ENCODE measurements around the gene COL1A2. TPM values are rescaled to one million over a fixed set of nuclear protein-coding genes. Genes with fewer than 3 reads are reported as not detected.

Gene COL1A2
- total RNA-seq, 1 donor, result 2,828 TPM

DNA sequence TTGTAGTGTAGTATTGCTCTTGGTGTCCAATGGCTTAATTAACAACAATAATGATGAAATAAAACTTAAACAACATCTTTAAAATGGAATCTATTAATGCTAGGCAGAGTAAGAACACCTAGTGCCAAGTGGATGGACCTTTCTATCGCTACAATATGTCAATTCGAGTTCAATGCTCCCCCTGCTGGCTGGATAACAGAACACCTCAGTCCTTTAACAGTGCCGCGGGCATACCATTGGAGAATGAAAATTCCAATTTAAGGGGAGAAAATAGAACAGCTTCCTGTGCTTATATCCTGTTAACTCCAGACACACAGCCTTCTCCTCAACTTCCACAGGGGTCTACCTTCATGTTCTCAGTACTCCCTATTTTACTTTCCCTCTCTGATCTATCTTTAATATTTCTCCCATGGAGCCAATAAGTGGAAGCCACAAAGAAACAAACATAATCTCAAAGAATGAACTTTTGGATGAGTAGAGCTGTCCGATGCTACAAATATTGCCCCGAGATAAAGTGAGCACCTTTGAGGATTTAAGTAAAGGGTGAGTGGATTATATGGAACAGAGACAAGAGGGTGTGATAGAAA, 41.4 kb downstream of the COL1A2 start:
- TF ChIP-seq, protein P1, sequence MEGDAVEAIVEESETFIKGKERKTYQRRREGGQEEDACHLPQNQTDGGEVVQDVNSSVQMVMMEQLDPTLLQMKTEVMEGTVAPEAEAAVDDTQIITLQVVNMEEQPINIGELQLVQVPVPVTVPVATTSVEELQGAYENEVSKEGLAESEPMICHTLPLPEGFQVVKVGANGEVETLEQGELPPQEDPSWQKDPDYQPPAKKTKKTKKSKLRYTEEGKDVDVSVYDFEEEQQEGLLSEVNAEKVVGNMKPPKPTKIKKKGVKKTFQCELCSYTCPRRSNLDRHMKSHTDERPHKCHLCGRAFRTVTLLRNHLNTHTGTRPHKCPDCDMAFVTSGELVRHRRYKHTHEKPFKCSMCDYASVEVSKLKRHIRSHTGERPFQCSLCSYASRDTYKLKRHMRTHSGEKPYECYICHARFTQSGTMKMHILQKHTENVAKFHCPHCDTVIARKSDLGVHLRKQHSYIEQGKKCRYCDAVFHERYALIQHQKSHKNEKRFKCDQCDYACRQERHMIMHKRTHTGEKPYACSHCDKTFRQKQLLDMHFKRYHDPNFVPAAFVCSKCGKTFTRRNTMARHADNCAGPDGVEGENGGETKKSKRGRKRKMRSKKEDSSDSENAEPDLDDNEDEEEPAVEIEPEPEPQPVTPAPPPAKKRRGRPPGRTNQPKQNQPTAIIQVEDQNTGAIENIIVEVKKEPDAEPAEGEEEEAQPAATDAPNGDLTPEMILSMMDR (IDR thresholded peaks at IDR 0.05; ENCODE audit: insufficient read depth, low read depth, low read length), result peak; percentile 82
- peak; percentile 76 for DNase-seq (ENCODE audit: low read depth)
- H3K4me3 ChIP-seq (ENCODE audit: low read depth, low read length), result no peak overlapping the region

DNA sequence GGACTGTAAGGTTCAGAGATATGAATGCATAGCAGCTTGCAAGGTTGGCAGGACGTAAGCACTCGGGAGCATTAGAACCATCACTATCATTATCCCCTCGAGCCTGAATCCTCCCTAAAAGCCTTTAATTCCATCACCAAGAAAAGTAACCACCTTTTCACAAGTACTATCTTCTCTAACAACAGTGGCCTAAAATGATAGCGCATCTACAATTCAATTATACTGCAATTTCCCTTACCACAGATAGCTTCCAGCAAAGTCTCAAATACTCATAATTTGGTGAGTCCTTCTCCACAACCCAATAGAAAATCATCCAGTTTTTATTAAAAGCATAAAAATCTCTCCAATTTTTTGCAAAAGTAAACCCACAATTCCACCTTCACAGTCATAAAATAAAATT, 42.0 kb downstream of the COL1A2 start:
- no peak for DNase-seq (ENCODE audit: low read depth)
- H3K4me3 ChIP-seq (ENCODE audit: low read depth, low read length), result no peak overlapping the region
- TF ChIP-seq, protein P1 (IDR thresholded peaks at IDR 0.05; ENCODE audit: insufficient read depth, low read depth, low read length), result no peak

DNA sequence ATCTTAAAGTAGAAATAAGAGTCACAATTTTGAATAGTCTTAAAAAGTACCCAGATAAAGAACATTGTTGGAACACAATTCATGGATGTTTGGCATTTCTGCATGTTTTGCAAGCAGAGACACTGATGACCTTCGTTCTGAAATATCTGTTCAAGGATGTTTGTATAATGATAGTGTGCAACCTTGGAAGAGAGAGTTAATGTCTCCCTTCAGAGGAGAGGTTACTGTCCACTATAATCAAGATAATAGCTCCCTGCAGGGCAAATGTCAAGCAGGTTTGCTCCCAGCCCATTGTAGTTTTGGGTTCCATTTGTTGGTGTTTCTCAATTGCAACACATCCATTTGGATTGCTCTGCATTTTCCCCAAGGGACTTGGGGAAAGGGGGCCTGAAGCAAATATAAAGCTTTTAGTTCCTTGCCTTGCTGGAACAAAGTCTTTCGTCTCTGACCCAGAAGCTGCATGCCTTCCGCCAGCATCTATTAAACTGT, 45.2 kb downstream of the COL1A2 start:
- no peak for DNase-seq (ENCODE audit: low read depth)
- TF ChIP-seq, protein P1 (IDR thresholded peaks at IDR 0.05; ENCODE audit: insufficient read depth, low read depth, low read length), result no peak
- no peak overlapping the region for H3K4me3 ChIP-seq (ENCODE audit: low read depth, low read length)

DNA sequence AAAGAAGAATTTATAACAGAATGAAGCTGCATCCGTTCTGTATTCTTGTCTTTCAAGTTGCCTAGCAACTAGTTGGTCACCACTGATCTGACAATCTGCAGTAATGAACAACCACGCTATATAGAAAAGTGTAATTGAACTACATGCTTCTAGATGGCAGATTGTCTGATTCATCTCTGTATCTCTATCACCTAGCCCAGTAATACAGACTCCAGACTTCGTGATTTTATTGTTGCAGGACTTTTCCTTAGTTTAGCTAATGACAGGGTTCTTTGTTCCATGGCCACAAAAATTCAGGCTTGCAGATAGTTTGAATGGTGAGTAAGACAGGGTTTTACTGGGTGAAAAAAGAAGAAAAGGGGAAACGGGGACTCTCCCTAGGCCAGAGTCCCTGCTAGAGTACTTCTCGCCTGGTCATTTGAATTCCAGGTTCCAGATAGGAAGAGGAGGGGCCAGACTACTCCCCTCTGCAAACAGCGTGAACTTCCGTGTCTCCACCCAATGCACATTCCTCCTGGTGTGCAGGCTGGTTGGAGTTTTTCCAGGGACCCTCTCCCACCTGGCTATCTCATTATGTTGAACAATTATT, 45.9 kb downstream of the COL1A2 start:
- no peak overlapping the region for H3K4me3 ChIP-seq (ENCODE audit: low read depth, low read length)
- TF ChIP-seq, protein P1 (IDR thresholded peaks at IDR 0.05; ENCODE audit: insufficient read depth, low read depth, low read length), result no peak
- DNase-seq (ENCODE audit: low read depth), result no peak

DNA sequence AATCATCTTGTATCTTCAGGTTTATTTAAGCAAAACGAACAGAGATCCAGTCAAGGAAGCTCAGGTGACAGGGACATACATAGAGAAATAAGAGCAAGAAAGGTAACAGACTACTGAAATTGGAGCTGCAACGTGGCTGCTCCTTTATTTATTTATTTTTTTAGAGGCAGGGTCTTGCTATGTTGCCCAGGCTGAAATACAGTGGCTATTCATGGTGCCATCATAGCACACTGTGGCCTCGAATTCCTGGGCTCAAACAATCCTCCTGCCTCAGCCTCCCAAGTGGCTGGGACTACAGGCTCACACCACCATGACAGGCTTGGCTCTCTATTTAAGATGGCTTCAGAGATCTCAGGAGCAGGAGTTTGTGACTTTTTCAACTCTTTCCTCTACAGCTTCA, 46.4 kb downstream of the COL1A2 start:
- TF ChIP-seq, protein P1 (IDR thresholded peaks at IDR 0.05; ENCODE audit: insufficient read depth, low read depth, low read length), result no peak
- no peak overlapping the region for H3K4me3 ChIP-seq (ENCODE audit: low read depth, low read length)
- no peak for DNase-seq (ENCODE audit: low read depth)

DNA sequence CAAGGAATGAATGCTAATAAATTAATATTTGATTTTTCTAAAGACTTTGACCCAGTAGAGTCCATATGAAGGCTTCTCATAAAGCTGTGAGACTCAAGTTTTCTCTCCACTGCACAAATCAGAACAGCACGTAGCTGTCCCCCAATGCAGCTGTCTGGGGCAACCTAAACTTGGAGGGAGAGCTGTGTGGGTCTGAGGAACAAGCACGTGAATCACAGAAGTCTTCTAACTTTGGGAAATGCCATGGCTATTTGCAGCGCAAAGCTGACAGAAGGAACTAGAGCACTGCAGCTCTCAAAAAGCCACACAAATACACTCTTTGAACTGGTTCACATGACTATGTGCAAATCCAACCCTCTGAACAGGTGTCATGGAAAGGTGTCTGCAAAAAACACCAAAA, 47.9 kb downstream of the COL1A2 start:
- TF ChIP-seq, protein P1 (IDR thresholded peaks at IDR 0.05; ENCODE audit: insufficient read depth, low read depth, low read length), result no peak
- DNase-seq (ENCODE audit: low read depth), result no peak
- no peak overlapping the region for H3K4me3 ChIP-seq (ENCODE audit: low read depth, low read length)

Measured in fibroblast of villous mesenchyme (primary cell).